ENCODE data around the gene LTB4R.

The LTB4R gene

GRCh38 chr14:24366721-24367513 lies 55.6 kb downstream of the LTB4R start:
- in situ Hi-C loops (cut with MboI; ENCODE audit: low sequenced_read_pairs) = no loop called here

All from hTERT RPE-1 (cell line).